ENCODE data around the gene FCHSD1. TPM values are rescaled to one million over a fixed set of nuclear protein-coding genes. Genes with fewer than 3 reads are reported as not detected.

Gene FCHSD1
- total RNA-seq, 1 experiment from 2014 or later: 37.2 TPM

DNA sequence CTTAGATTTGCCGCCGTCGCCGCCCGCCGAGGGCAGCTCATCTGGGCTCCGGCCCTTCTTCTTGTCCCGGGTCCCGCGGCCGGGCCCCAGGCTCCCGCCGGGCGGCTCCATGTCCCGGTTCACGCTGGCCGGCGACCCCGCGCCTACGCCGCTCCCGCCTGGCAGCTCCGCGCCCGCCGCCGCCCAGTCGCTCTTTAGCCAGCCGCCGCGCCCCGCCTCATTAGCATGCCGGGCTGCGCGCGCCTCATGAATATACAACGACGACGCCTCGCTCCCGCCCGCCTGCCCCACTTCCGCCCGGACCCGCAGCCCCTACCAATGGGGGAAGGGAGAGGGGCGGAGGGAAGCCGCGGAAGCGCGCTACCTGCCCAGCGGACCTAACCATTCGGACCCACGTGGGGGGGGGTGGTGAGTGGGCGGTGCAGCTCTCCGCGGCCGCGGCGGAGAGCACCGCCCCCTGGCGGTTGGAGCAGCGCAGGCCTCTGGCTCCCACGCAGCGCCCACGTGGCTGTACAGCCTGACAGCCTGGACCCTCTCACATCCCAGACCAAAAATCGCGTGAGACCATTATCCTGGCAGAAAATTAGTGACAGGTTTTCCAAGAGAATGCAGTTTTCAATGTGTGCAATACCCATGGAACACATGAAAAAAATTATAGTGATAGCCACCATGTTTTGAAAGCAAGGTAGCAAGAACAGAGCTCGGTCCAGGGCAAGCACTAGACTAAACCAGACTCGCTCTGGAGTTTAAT lies 32.2 kb downstream of the FCHSD1 start, which contains the start of gene DIAPH1 (continued):
- TF ChIP-seq YY1 (IDR thresholded peaks at IDR 0.05; ENCODE audit: extremely low read depth, insufficient replicate concordance, low read depth, low read length) (peak; percentile 67), SRF (IDR thresholded peaks at IDR 0.05; ENCODE audit: low read depth) (no peak; the same call in 1 of the 2 replicates), ELF1 (IDR thresholded peaks at IDR 0.05; ENCODE audit: borderline replicate concordance, low read depth) (peak; percentile 96), TCF7L2 (IDR thresholded peaks at IDR 0.05; ENCODE audit: borderline replicate concordance, extremely low read depth, insufficient read depth, insufficient read length) (peak; percentile 68), JUND (IDR thresholded peaks at IDR 0.05) (peak; percentile 82)

DNA sequence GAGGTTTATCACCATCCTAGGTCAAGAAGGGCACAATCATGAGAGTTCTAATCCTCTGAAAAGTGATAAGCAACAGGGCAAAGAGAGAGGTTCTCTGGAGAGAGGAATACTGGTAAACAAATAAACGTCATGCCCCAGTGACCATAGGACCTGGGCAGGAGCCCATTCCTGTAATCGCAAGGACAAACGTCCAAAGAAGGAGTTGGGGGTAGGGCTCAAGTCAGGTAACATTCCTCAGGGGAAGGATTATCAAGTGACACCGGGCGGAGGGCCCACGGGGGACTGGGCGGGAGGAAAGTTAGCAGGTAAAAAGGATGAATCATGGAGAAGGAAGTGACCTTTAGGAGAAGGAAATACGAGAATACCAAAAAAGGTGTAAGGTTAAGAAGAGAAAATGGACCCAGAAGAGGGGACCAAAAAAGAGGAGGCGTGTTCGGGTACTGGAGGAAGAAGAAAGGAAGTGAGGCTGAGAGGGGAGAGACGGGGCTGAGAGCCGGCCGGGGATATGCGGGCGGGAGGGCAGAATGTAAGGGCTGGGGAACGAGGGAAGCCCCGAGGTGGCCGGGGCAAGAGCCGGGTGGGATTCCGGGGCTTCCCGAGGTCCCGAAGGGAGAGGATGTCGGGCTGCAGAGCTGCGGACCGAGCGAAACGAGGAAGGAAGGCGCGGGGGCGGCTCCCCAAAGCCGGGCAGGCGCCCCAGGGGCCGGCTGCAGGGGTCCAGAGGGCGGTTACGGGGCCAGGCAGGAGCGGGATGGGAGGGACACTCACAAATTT lies 33.0 kb downstream of the FCHSD1 start:
- H3K79me2 ChIP-seq (ENCODE audit: insufficient read depth, low read length): peaks cover 52% of the 10 kb centered on the region
- no peak overlapping the region for H2AFZ ChIP-seq (ENCODE audit: low read depth, low read length, poor library complexity, severe bottlenecking)
- H4K20me1 ChIP-seq (ENCODE audit: insufficient read depth): peaks cover 20% of the 10 kb centered on the region; the same call in 1 of the 2 replicates
- TF ChIP-seq YY1 (IDR thresholded peaks at IDR 0.05; ENCODE audit: extremely low read depth, insufficient replicate concordance, low read depth, low read length) (peak; percentile 72), POLR2AphosphoS5 (IDR thresholded peaks at IDR 0.05; ENCODE audit: low read depth, low read length) (peak; percentile 52), CBX3 (IDR thresholded peaks at IDR 0.05; ENCODE audit: low read depth) (peak; percentile 73; the same call in 1 of the 2 replicates), ZBTB33 (IDR thresholded peaks at IDR 0.05; ENCODE audit: extremely low read depth, insufficient replicate concordance, low read length) (no peak), SIN3A (IDR thresholded peaks at IDR 0.05; ENCODE audit: low read depth) (peak; percentile 8; the same call in 1 of the 2 replicates), ELF1 (IDR thresholded peaks at IDR 0.05; ENCODE audit: borderline replicate concordance, low read depth) (no peak), POLR2A (IDR thresholded peaks at IDR 0.05; ENCODE audit: borderline replicate concordance, extremely low read depth, insufficient read depth, insufficient read length) (no peak), CEBPB (IDR thresholded peaks at IDR 0.05; ENCODE audit: low read depth) (no peak), SRF (IDR thresholded peaks at IDR 0.05; ENCODE audit: low read depth) (peak; percentile 66), ZFX (IDR thresholded peaks at IDR 0.05) (0 out of 2 replicates have a peak, but pooled peaks have one; percentile 16), SP1 (IDR thresholded peaks at IDR 0.05; ENCODE audit: low read depth) (peak; percentile 43)
- TF ChIP-seq, protein P1, sequence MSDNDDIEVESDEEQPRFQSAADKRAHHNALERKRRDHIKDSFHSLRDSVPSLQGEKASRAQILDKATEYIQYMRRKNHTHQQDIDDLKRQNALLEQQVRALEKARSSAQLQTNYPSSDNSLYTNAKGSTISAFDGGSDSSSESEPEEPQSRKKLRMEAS (IDR thresholded peaks at IDR 0.05): peak; percentile 49; the same call in 1 of the 2 replicates
- H3K4me3 ChIP-seq (replicated peaks in 1 of 2; ENCODE audit: low read depth in 1 of 2, low read length in 2 of 2): peak overlapping the region; percentile 68 to 85
- no peaks in the 10 kb centered on the region for H3K9me3 ChIP-seq (ENCODE audit: control insufficient read depth in 1 of 2, insufficient read depth in 1 of 2, low read depth in 1 of 2, low read length in 2 of 2)
- peaks cover 4 to 19% of the 10 kb centered on the region in 2 experiments; a peak in 2 of 4 replicates for H3K36me3 ChIP-seq (ENCODE audit: control insufficient read depth in 1 of 2, insufficient read depth in 2 of 2, low read length in 2 of 2)
- peak overlapping the region; percentile 96 for H3K9ac ChIP-seq (ENCODE audit: low read length)
- ChIA-PET RAD21 (ENCODE audit: low non-redundant PET in 1 of 2, low total read pairs in 2 of 2, uncharacterized antibody in 2 of 2, unreplicated experiment in 2 of 2) (interaction anchor here (0.7 to 1.5 kb wide), 4 partner anchors 19 to 26 kb away, joined by 3 to 5 read pairs (median 4); partner anchors contain the start of genes RELL2 (in 2 of the 2) and HDAC3 (in 1 of the 2)), POLR2A (interaction anchor here (0.8 to 1.6 kb wide), 4 partner anchors 15 to 654 kb away, joined by 3 to 14 read pairs (median 4); partner anchors contain the start of genes HDAC3 and RELL2), CTCF (interaction anchor here (0.8 to 2.7 kb wide), 14 partner anchors 9 to 395 kb away, joined by 3 to 72 read pairs (median 4); partner anchors contain the start of genes FCHSD1, HDAC3, PCDHB14 and RELL2)
- H3K9me2 ChIP-seq (ENCODE audit: insufficient read depth): no peaks in the 10 kb centered on the region
- BruUV-seq (replicated peaks): no TSS peak
- H3K4me2 ChIP-seq (ENCODE audit: low read length): peak overlapping the region; percentile 79
- intact Hi-C loops (cut with micrococcal nuclease): loop anchor here (5.0 kb wide), 1 partner anchor 1441 kb away; the partner anchor contains the start of gene CYSTM1
- H3K4me1 ChIP-seq (ENCODE audit: control insufficient read depth in 1 of 2, insufficient read depth in 2 of 2, low read length in 2 of 2): peaks cover 6 to 25% of the 10 kb centered on the region in 2 experiments
- no peaks in the 10 kb centered on the region for H3K27me3 ChIP-seq (ENCODE audit: insufficient read depth, low read length)
- peak overlapping the region; percentile 87 for H3K27ac ChIP-seq (ENCODE audit: low read depth, low read length)
- peak; percentile 55 for ATAC-seq
- peak; percentile 70 for DNase-seq (ENCODE audit: low read depth, low spot score)
